AG04449 (cell line): ENCODE results near the gene SLC17A8.

Experiments used
- CTCF ChIA-PET: fragments of 350-600 bp; formaldehyde crosslinking; extraction: SDS; loops from one replicate; lab custom pipeline; 2021; ENCODE audit warnings: antibody characterized with exemption; lab: Yijun Ruan, JAX
- POLR2A ChIA-PET: fragments of 400-600, 350-600 bp; formaldehyde crosslinking; extraction: SDS; loops from one replicate; lab custom pipeline; 2020; ENCODE audit warnings: antibody characterized with exemption, inconsistent platforms; lab: Yijun Ruan, JAX
- DNase-seq: peaks from one replicate; pipeline ENCODE4 v3.0.0-alpha.2; 2010; ENCODE audit warnings: low read depth, low spot score
- H3K4me3 ChIP-seq: 2 replicates; pipeline ENCODE4 v1.5.1; 2011; ENCODE audit warnings: low read depth, mild to moderate bottlenecking, control low read depth, low read length
- TF ChIP-seq, protein P1 (sequence below): IDR thresholded peaks from one replicate; pipeline ENCODE4 v1.5.1; 2011; ENCODE audit warnings: mild to moderate bottlenecking, moderate library complexity, low read length, control low read depth, inconsistent platforms; ENCODE audit not compliant: insufficient read depth; ENCODE audit errors: missing control alignments

SLC17A8 gene

DNA sequence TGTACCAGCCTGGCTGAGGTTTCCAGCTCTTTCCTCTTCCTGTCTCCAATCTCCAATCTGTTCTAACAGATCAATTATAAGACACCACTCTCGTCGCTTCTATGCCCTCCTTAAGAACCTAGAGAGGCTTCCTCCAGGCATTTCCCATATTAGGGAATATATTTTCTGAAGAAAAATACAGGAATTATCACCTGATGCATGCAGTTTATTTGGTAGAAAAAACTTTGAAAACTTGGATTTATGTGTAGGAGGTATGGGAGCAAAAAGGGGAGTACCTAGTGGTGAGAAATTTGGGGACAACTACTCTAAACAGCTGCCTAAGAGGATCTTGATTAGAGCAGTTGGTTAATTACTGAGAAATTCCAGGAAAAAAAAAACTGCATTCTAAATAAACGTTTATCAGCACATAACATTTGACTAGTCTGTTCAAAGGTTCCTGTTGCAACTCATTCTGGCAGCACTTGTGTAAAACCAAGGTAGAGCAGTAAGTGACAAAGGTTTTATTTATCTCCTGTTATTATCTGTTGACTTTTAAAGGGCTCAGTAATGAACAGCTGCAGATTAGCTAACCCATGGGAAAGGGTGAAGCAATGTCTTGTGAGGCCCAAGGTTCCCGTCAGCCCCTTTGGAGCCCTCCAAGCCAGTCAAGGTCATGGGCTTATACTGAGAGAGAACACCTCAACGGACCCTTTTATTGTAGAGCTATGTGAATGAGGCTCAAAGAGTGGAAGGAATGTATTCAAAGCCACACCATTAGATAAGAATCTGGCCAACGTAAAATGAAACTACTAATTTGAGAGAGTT, 80.4 kb downstream of the SLC17A8 start:
- TF ChIP-seq, protein P1, sequence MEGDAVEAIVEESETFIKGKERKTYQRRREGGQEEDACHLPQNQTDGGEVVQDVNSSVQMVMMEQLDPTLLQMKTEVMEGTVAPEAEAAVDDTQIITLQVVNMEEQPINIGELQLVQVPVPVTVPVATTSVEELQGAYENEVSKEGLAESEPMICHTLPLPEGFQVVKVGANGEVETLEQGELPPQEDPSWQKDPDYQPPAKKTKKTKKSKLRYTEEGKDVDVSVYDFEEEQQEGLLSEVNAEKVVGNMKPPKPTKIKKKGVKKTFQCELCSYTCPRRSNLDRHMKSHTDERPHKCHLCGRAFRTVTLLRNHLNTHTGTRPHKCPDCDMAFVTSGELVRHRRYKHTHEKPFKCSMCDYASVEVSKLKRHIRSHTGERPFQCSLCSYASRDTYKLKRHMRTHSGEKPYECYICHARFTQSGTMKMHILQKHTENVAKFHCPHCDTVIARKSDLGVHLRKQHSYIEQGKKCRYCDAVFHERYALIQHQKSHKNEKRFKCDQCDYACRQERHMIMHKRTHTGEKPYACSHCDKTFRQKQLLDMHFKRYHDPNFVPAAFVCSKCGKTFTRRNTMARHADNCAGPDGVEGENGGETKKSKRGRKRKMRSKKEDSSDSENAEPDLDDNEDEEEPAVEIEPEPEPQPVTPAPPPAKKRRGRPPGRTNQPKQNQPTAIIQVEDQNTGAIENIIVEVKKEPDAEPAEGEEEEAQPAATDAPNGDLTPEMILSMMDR: no peak
- POLR2A ChIA-PET: no interaction called here
- CTCF ChIA-PET: no interaction called here

DNA sequence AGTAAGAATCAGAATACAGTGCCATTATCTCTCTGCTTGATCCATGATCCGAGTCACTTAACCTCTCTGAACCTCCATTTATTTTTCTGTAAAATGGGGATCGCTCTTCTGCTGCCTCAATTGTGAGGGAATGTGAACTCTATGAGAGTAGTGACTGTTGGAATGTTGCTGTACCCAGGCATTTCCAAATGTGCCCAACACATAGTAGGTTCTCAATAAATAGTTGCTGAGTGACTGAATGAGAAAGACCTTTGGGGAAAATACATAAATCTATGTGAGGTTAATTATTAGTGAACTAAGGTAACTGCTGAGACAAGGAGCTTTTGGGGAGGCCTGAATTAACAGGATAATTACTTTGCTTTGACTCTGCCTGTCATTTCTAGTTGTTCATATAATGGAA, 82.9 kb downstream of the SLC17A8 start:
- no peak for DNase-seq
- CTCF ChIA-PET: no interaction called here
- TF ChIP-seq, protein P1: no peak
- H3K4me3 ChIP-seq: no peak overlapping the region
- POLR2A ChIA-PET: no interaction called here

More for the DNA sequence above, 80.4 kb downstream of the SLC17A8 start:
- no peak for DNase-seq
- no peak overlapping the region for H3K4me3 ChIP-seq

DNA sequence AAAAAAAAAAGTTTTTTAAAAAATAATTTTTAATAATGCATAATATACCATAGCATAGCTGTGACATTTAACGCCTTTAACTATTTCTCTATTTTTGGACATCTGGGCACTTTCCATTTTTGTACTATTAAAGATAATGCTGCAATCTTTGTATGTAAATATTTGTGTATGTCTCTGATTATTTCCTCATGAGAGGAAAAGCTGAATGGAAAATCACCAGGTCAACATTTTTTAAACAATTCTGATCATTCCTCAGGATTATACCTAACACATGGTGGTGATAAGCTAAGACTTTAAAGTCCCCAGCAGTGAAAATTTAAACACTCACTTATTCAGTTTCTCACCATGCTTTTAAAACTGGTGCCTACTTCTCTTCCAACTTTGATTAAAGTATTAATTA, 85.5 kb downstream of the SLC17A8 start:
- ChIA-PET POLR2A (no interaction called here), CTCF (no interaction called here)
- H3K4me3 ChIP-seq: no peak overlapping the region
- TF ChIP-seq, protein P1: no peak
- no peak for DNase-seq

DNA sequence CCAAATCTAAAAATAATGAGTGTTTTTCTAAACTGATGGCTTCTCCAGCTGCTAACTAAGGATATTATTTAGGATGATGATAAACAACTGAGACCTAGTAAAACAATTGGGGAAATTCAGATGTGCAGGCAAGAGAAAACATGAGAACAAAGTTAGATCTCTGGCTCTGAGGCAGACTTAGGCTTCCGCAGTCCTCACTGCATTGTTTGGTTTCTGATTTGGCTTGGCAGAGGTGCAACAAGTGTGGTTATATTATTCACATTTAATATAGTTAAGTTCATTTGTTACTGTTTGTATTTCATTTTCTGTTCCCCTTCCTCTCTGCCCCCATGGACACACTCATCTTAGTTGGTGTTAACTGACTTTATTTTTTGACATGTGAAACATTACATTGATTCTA, 86.6 kb downstream of the SLC17A8 start:
- no peak for DNase-seq
- POLR2A ChIA-PET: no interaction called here
- TF ChIP-seq, protein P1: no peak
- H3K4me3 ChIP-seq: no peak overlapping the region
- CTCF ChIA-PET: no interaction called here

DNA sequence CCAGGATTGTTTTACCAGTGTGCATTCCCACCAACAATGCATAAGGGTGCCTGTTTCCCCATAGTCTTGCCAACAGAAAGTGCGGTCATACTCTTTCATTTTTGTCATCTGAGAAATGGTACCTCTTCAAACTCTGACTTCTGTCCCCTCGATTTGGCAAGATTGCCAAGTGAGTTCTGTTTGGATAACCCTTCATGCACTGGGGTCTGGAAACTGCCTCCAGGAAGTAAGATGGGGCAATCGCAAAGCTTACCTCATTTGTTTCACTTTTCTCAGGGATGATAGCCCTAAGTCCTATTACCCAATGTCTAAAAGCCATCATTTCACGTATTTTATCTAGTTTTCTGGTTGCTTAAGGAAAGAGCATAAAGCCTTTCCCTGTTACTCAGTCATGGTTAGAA, 88.2 kb downstream of the SLC17A8 start:
- TF ChIP-seq, protein P1: no peak
- no peak for DNase-seq
- CTCF ChIA-PET: no interaction called here
- POLR2A ChIA-PET: no interaction called here
- no peak overlapping the region for H3K4me3 ChIP-seq

DNA sequence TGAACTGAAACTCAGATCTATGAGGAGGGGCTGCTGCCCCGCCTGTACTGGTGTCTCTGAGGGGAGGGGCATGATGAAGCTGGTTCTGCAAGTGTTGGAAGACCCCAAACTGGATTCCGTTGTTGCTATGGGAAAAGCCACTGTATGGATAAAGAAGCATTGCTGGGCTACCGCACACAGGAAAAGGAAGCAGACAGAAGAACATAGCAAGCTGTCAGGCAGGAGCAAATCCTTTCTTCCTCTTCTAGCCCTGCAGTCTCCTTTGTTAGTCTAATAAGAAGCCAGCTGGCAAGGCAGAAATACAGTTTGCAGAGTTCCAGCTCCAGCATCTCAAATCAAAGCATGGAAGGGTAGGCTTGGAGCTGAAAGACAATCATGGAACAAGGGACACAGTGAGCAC, 90.5 kb downstream of the SLC17A8 start:
- no peak for DNase-seq
- ChIA-PET POLR2A (no interaction called here), CTCF (interaction anchor here (0.6 to 1.2 kb wide), 2 partner anchors 40 to 43 kb away, joined by 3 read pairs; no protein-coding TSS in a partner anchor)
- no peak overlapping the region for H3K4me3 ChIP-seq
- TF ChIP-seq, protein P1: no peak
